HG03103 (cell line): Measurements from ENCODE around the gene CYP2C18.
"Not testable (repeated sequence)": the region's sequence is repeated elsewhere in the genome, so short reads cannot be mapped to it uniquely, and the experiment has no call there.

ENCODE experiments used
- ATAC-seq: cut with Tn5 transposase; IDR thresholded peaks from one replicate; pipeline ENCODE4 v1.9.1; 2021; ENCODE audit warnings: low read depth; ENCODE audit not compliant: unreplicated experiment

Gene CYP2C18

GRCh38 chr10:94738588-94738987, 55.1 kb downstream of the CYP2C18 start:
- ATAC-seq: no peak

DNA sequence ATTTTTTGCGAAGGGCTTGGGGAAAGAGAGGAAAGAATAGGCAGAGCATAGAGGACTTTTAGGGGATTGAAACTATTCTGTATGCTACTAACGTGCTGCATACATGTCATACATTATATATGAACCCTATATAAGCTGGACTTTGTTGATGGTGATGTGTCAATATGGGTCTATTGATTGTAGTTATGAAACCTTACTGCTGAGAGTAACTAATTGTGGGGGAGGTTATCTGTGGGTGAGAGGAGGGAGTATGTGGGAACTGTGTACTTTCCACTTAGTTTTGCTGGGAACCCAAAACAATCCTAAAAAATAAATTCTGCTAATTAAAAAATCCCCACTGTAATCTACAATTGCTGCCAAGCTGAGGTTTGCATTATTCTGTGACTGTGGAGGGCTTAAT, 63.6 kb downstream of the CYP2C18 start:
- ATAC-seq: no peak

- ATAC-seq: no peak
Measured at GRCh38 chr10:94747838-94748237, 64.3 kb downstream of the CYP2C18 start.

- no peak for ATAC-seq
Measured at GRCh38 chr10:94757916-94758315, 74.4 kb downstream of the CYP2C18 start.

GRCh38 chr10:94760586-94761178, 77.2 kb downstream of the CYP2C18 start:
- ATAC-seq: no peak

DNA sequence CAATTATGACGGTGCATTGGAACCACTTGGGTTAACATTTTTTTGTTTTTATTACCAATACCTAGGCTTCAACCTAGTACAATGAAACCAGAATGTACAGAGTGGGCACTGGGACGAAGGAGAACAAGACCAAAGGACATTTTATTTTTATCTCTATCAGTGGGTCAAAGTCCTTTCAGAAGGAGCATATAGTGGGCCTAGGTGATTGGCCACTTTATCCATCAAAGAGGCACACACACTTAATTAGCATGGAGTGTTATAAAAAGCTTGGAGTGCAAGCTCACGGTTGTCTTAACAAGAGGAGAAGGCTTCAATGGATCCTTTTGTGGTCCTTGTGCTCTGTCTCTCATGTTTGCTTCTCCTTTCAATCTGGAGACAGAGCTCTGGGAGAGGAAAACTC, 78.9 kb downstream of the CYP2C18 start, which contains the start of gene CYP2C19:
TSS of gene CYP2C19 (plus strand) at position 289 of the 400 bp plus-strand sequence. CDS start at position 314, 25 bp downstream.
- no peak for ATAC-seq

- ATAC-seq: not testable (repeated sequence)
Measured at GRCh38 chr10:94775425-94775824, 91.9 kb downstream of the CYP2C18 start.

- ATAC-seq: no peak
Measured at GRCh38 chr10:94777886-94778458, 94.4 kb downstream of the CYP2C18 start.

- ATAC-seq: no peak
Measured at GRCh38 chr10:94780844-94781243, 97.3 kb downstream of the CYP2C18 start.

- no peak for ATAC-seq
Measured at GRCh38 chr10:94784256-94784655, 100.7 kb downstream of the CYP2C18 start.

DNA sequence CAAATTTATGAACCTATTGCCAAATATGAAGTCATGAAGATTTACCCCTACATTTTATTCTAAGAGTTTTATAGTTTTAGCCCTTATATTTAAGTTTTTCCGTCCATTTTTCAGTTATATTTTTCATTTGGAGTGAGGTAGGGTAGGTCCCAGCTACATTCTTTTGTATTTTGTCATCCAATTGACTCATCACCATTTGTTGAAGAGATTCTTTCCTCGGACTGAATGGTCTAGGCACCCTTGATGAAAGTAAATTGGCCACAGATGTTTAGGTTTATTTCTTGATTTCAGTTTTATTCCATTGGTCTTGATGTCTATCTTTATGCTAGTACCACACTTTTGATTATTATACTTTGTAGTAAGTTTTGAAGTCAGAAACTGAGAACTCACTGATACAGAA, 101.7 kb downstream of the CYP2C18 start:
- ATAC-seq: no peak
